ENCODE data around the gene LRRC32. TPM values are rescaled to one million over a fixed set of nuclear protein-coding genes. Genes with fewer than 3 reads are reported as not detected.

Gene LRRC32
- total RNA-seq, 1 donor from 2014 or later: 39.6 TPM

DNA sequence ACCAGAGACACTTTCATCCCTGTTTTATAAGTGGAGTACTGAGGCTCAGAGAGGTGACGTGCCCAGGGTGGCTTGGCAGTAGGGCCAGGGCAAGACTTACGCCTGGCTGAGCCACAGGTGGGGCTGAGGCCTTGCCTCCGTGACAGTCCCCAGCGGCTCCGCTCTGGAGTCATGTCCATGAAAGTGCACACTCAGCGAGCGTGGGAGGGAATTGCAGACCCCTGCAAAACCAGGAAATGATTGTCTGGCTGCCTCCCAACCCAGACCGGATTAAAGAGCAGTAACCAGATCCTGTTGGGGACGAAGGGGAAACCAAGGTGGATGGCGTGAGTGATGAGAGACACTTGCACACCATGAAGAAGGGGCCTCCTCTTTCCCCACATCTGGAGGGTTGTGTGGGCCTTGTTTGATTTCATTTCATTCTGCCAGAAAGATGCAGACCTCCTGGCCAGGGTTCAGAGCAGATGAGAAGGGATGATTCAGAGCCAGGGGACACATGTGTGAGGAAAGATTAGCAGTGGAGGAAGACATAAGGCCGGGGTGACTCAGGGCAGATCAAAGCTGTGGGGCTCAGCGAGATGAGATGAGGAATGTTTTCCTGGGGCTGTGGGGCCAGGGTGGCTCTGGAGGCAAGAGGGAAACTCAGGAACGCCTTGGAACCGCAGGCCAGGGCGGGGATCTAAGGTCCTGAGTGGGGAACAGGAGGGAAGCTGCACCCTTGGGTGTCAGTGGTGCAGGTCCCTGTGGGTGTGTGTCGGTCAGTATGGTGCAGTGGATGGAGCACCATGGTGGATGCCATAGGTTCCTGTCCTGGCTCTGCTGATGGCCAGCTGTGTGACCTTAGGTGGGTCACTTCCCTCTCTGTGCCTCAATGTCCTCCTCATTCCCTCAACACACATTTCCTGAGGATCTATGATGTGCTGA is 29.9 kb upstream of the LRRC32 start:
- H3K9me3 Mint-ChIP-seq (ENCODE audit: unreplicated experiment): no peaks in the 10 kb centered on the region
- DNase-seq (ENCODE audit: extremely low spot score, unreplicated experiment): no peak
- peaks cover 14% of the 10 kb centered on the region for H3K27me3 Mint-ChIP-seq (ENCODE audit: unreplicated experiment)
- H3K36me3 Mint-ChIP-seq (ENCODE audit: unreplicated experiment): no peaks in the 10 kb centered on the region
- no peak overlapping the region for H3K4me3 Mint-ChIP-seq (ENCODE audit: unreplicated experiment)
- no peak overlapping the region for H3K27ac Mint-ChIP-seq (ENCODE audit: unreplicated experiment)
- TF ChIP-seq, protein P1, sequence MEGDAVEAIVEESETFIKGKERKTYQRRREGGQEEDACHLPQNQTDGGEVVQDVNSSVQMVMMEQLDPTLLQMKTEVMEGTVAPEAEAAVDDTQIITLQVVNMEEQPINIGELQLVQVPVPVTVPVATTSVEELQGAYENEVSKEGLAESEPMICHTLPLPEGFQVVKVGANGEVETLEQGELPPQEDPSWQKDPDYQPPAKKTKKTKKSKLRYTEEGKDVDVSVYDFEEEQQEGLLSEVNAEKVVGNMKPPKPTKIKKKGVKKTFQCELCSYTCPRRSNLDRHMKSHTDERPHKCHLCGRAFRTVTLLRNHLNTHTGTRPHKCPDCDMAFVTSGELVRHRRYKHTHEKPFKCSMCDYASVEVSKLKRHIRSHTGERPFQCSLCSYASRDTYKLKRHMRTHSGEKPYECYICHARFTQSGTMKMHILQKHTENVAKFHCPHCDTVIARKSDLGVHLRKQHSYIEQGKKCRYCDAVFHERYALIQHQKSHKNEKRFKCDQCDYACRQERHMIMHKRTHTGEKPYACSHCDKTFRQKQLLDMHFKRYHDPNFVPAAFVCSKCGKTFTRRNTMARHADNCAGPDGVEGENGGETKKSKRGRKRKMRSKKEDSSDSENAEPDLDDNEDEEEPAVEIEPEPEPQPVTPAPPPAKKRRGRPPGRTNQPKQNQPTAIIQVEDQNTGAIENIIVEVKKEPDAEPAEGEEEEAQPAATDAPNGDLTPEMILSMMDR (IDR thresholded peaks at IDR 0.05): no peak
- peaks cover 17% of the 10 kb centered on the region for H3K4me1 Mint-ChIP-seq (ENCODE audit: unreplicated experiment)

DNA sequence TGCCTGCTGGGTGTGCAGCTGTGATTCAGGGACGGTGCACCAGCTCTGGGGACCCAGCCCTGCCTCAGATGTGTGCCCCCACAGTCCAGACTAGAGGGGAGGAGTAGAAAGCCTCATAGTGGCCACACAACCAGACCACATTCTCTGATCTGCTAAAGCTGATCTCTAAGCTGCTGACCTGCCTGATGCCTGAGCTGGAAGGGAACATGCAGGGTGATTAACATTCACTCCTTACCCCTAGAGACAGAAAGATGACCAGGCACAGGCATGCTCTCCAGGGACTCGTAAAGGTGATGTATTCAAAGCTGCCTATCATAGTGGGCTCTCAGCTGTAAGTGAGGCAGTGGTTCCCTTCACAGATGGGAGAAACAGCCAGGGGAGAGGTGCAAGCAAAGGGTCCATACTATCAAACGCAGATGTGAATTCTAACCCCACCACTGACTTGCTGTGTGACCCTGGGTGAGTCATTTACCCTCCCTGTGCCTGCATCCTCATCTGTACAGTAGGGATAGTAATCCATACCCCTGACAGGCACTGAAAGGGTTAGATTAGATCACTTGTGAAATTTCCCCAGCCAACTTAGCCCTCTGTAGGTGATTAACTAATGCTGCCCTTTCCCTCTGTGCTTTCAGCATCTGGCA is 29.0 kb upstream of the LRRC32 start:
- H3K9me3 Mint-ChIP-seq (ENCODE audit: unreplicated experiment): no peaks in the 10 kb centered on the region
- H3K36me3 Mint-ChIP-seq (ENCODE audit: unreplicated experiment): no peaks in the 10 kb centered on the region
- H3K27me3 Mint-ChIP-seq (ENCODE audit: unreplicated experiment): peaks cover 7% of the 10 kb centered on the region
- peaks cover 17% of the 10 kb centered on the region for H3K4me1 Mint-ChIP-seq (ENCODE audit: unreplicated experiment)
- no peak overlapping the region for H3K4me3 Mint-ChIP-seq (ENCODE audit: unreplicated experiment)
- TF ChIP-seq, protein P1 (IDR thresholded peaks at IDR 0.05): no peak
- DNase-seq (ENCODE audit: extremely low spot score, unreplicated experiment): no peak
- no peak overlapping the region for H3K27ac Mint-ChIP-seq (ENCODE audit: unreplicated experiment)

DNA sequence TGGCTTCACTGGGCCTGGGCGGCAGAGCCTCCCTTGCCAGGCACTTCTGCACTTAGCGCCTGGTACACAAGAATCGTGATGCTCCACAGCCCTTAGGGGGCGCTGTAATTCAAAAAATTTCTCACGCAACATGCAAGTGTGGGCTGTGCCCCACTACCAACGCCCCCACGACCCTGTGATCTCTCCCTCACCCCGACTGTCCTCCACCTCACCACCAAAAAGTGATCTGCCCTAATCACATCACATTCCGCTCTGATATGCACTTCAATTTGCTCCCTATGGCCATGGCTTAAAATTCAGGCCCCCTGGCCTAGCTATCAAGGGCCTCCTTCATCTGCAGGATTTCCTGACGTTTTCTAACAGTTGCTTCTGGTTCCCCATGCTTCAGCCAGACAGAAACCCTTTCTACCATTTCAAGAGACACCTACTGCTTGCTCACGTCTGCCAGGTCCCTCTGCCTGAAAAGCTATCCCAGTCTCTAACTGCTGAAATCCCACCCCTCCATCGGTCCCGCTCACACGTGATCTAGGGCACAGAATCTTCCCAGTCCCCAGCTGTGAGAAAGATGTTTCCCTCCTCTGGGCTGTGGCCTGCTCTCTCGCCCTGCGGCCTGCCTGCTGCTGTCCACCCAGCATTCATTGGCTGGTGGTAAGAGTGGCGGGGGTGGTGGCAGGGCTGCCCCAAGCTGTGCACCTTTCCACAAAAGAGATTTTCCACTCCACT is 27.9 kb upstream of the LRRC32 start:
- peaks cover 17% of the 10 kb centered on the region for H3K4me1 Mint-ChIP-seq (ENCODE audit: unreplicated experiment)
- no peak overlapping the region for H3K27ac Mint-ChIP-seq (ENCODE audit: unreplicated experiment)
- TF ChIP-seq, protein P1 (IDR thresholded peaks at IDR 0.05): peak; percentile 31
- H3K27me3 Mint-ChIP-seq (ENCODE audit: unreplicated experiment): no peaks in the 10 kb centered on the region
- DNase-seq (ENCODE audit: extremely low spot score, unreplicated experiment): no peak
- H3K4me3 Mint-ChIP-seq (ENCODE audit: unreplicated experiment): no peak overlapping the region
- H3K36me3 Mint-ChIP-seq (ENCODE audit: unreplicated experiment): no peaks in the 10 kb centered on the region
- H3K9me3 Mint-ChIP-seq (ENCODE audit: unreplicated experiment): no peaks in the 10 kb centered on the region

DNA sequence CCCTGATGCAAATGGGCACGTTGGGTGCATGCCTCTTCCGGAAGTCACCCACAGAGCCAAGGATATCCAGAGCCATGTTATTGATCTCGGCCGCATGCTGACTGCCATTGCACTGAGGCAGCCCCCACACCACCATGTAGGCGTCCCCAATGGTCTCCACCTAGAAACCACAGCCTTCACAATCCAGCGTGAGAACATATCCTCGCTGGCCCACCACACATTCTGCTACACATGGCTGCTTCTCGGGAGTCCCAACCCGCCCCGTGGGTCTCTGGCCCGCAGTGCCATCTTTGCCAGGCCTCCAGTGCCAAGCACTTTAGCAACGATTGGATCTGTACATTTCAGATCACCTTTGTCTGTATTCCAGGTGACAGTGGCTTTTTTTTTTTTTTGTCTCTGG is 26.2 kb upstream of the LRRC32 start:
- Mint-ChIP-seq H3K27me3 (ENCODE audit: unreplicated experiment) (no peaks in the 10 kb centered on the region), H3K4me1 (ENCODE audit: unreplicated experiment) (peaks cover 15% of the 10 kb centered on the region), H3K9me3 (ENCODE audit: unreplicated experiment) (no peaks in the 10 kb centered on the region), H3K4me3 (ENCODE audit: unreplicated experiment) (no peak overlapping the region), H3K36me3 (ENCODE audit: unreplicated experiment) (no peaks in the 10 kb centered on the region), H3K27ac (ENCODE audit: unreplicated experiment) (no peak overlapping the region)
- TF ChIP-seq, protein P1 (IDR thresholded peaks at IDR 0.05): no peak
- no peak for DNase-seq (ENCODE audit: extremely low spot score, unreplicated experiment)

All from osteocyte (in vitro differentiated cells).